Stomach (tissue), 4 donors: ENCODE results near the gene ACR.
"Not testable (repeated sequence)": the region's sequence is repeated elsewhere in the genome, so short reads cannot be mapped to it uniquely, and the experiment has no call there.

Experiments used
- EP300 ChIP-seq: sonication (generic); formaldehyde crosslinking; IDR thresholded peaks from one replicate; pipeline ENCODE4 v1.6.1; 2017; ENCODE audit warnings: antibody characterized with exemption
- POLR2A ChIP-seq, 4 donors: fragments of 450-650 bp; IDR thresholded peaks; one replicate each; pipeline ENCODE4 v1.6.1; 2016; ENCODE audit warnings: antibody characterized with exemption in 4 of 4, control low read depth in 2 of 4, mild to moderate bottlenecking in 1 of 4, moderate library complexity in 1 of 4
- POLR2AphosphoS5 ChIP-seq, 3 donors: sonication (generic); formaldehyde crosslinking; IDR thresholded peaks; one replicate each; pipeline ENCODE4 v1.6.1; 2016; ENCODE audit warnings: antibody characterized with exemption in 3 of 3
- TF ChIP-seq, protein P1 (sequence below), 7 experiments: fragments of 450-650 bp in 4 of 7; fragments of 200-600 bp in 3 of 7; sonication (generic) in 3 of 7; IDR thresholded peaks; one replicate each; pipeline ENCODE4 v1.5.1; 2016 to 2019; ENCODE audit warnings: antibody characterized with exemption in 7 of 7, control low read depth in 2 of 7, mild to moderate bottlenecking in 1 of 7

- peak in 2 of 3 donors; percentile 64 to 73 for TF ChIP-seq POLR2AphosphoS5 (IDR thresholded peaks at IDR 0.05)
- TF ChIP-seq, protein P1, sequence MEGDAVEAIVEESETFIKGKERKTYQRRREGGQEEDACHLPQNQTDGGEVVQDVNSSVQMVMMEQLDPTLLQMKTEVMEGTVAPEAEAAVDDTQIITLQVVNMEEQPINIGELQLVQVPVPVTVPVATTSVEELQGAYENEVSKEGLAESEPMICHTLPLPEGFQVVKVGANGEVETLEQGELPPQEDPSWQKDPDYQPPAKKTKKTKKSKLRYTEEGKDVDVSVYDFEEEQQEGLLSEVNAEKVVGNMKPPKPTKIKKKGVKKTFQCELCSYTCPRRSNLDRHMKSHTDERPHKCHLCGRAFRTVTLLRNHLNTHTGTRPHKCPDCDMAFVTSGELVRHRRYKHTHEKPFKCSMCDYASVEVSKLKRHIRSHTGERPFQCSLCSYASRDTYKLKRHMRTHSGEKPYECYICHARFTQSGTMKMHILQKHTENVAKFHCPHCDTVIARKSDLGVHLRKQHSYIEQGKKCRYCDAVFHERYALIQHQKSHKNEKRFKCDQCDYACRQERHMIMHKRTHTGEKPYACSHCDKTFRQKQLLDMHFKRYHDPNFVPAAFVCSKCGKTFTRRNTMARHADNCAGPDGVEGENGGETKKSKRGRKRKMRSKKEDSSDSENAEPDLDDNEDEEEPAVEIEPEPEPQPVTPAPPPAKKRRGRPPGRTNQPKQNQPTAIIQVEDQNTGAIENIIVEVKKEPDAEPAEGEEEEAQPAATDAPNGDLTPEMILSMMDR (IDR thresholded peaks at IDR 0.05), result not testable (repeated sequence)
- TF ChIP-seq POLR2A (IDR thresholded peaks at IDR 0.05); EP300: not testable (repeated sequence)
These were observed 45.3 kb downstream of the ACR start, which contains the start of gene RABL2B for GRCh38 chr22:50783033-50783879.
